ENCODE measurements around the gene CCSER1.
"Not testable (repeated sequence)": the region's sequence is repeated elsewhere in the genome, so short reads cannot be mapped to it uniquely, and the experiment has no call there.

CCSER1 gene

GRCh38 chr4:91369116-91369515, 1241.9 kb downstream of the CCSER1 start:
- ATAC-seq (replicated peaks) (no peak), DNase-seq (no peak)
- Mint-ChIP-seq H3K27ac (no peak overlapping the region), H3K4me1 (ENCODE audit: low read depth in 2 of 2) (no peaks in the 10 kb centered on the region), H3K4me3 (no peak overlapping the region), H3K9me3 (peaks cover 0 to 5% of the 10 kb centered on the region in 2 donors), H3K36me3 (ENCODE audit: insufficient read depth) (no peaks in the 10 kb centered on the region), H3K27me3 (no peaks in the 10 kb centered on the region)

- Mint-ChIP-seq H3K27me3 (no peaks in the 10 kb centered on the region), H3K27ac (no peak overlapping the region), H3K4me1 (ENCODE audit: low read depth in 2 of 2) (no peaks in the 10 kb centered on the region), H3K36me3 (ENCODE audit: insufficient read depth) (no peaks in the 10 kb centered on the region), H3K4me3 (no peak overlapping the region), H3K9me3 (peaks cover 0 to 5% of the 10 kb centered on the region in 2 donors)
- no peak for DNase-seq
- ATAC-seq (replicated peaks), result no peak
Measured at GRCh38 chr4:91373546-91373945, 1246.4 kb downstream of the CCSER1 start.

- ATAC-seq (replicated peaks); H3K4me1 Mint-ChIP-seq (ENCODE audit: low read depth in 2 of 2); H3K27me3 Mint-ChIP-seq; H3K36me3 Mint-ChIP-seq (ENCODE audit: insufficient read depth); DNase-seq; H3K27ac Mint-ChIP-seq; H3K4me3 Mint-ChIP-seq: not testable (repeated sequence)
- peaks cover 13 to 15% of the 10 kb centered on the region in 2 donors for H3K9me3 Mint-ChIP-seq
Measured at GRCh38 chr4:91405431-91405830, 1278.2 kb downstream of the CCSER1 start.

DNA sequence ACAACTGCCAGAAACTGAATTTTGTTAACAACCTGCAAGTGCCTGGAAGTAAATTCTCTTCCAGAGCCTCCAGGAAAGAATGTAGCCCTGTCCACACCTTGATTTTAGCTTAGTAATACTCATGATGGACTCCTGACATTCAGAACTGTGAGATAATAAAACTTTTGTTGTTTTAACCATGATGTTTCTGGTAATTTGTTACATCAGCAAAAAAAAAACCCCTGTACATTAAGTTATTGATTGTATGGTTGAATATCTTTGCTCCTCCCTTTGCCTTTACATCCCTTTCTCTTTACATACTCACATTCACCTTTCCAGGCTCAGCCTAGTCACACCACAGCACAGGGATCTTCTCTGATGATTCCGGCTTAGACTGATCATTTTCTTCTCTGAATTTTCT, 1294.8 kb downstream of the CCSER1 start:
- H3K9me3 Mint-ChIP-seq, result peaks cover 12 to 28% of the 10 kb centered on the region in 2 donors
- no peaks in the 10 kb centered on the region for H3K27me3 Mint-ChIP-seq
- no peak overlapping the region for H3K27ac Mint-ChIP-seq
- DNase-seq (no peak), ATAC-seq (replicated peaks) (no peak)
- no peaks in the 10 kb centered on the region for H3K36me3 Mint-ChIP-seq (ENCODE audit: insufficient read depth)
- H3K4me3 Mint-ChIP-seq, result no peak overlapping the region
- H3K4me1 Mint-ChIP-seq (ENCODE audit: low read depth in 2 of 2), result no peaks in the 10 kb centered on the region

- Mint-ChIP-seq H3K36me3 (ENCODE audit: insufficient read depth) (no peaks in the 10 kb centered on the region), H3K27me3 (no peaks in the 10 kb centered on the region), H3K9me3 (peaks cover 0 to 5% of the 10 kb centered on the region in 2 donors), H3K4me1 (ENCODE audit: low read depth in 2 of 2) (no peaks in the 10 kb centered on the region), H3K27ac (no peak overlapping the region), H3K4me3 (no peak overlapping the region)
- DNase-seq, result no peak
- ATAC-seq (replicated peaks), result no peak
Measured at GRCh38 chr4:91426725-91427124, 1299.5 kb downstream of the CCSER1 start.

DNA sequence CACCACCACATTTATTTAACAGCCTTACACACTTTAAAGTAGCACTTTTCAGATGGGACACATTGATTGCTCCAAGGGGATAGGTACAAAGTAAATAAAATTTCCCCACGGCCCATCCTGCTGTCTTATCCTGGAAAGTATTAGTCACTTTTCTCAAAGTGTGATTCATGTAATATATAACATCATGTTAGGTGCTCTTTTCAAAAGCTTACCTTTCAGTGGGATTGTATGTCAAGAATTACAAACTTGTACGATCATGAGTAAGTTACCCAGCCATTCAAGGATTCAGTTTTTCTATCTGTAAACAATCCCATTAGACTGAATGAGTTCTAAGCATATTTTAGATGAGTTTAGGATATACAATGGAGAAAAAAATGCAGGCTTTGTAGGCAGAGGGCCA, 1300.0 kb downstream of the CCSER1 start:
- ATAC-seq (replicated peaks), result no peak
- Mint-ChIP-seq H3K9me3 (peaks cover 0 to 5% of the 10 kb centered on the region in 2 donors), H3K27me3 (no peaks in the 10 kb centered on the region), H3K27ac (no peak overlapping the region), H3K4me1 (ENCODE audit: low read depth in 2 of 2) (no peaks in the 10 kb centered on the region), H3K4me3 (no peak overlapping the region), H3K36me3 (ENCODE audit: insufficient read depth) (no peaks in the 10 kb centered on the region)
- DNase-seq, result no peak

DNA sequence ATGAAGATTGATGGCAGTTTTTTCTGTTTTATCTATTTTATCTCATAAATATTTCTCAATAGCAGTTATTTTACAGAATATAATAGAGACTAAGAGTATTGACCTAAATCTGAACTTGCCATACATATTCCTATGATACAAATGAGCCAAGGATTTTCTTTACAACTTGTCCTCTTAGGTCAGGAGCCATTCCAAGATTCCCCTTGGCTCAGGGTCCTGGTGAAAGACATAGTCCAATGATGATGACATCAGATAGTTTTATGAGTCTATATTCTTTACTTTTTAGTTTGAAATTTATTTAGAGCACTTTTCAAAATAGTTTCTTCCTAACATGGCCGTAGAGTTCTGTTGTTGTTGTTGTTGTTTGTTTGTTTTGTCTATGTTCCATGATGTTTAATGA, 1307.4 kb downstream of the CCSER1 start:
- Mint-ChIP-seq H3K4me1 (ENCODE audit: low read depth in 2 of 2) (no peaks in the 10 kb centered on the region), H3K27me3 (no peaks in the 10 kb centered on the region), H3K9me3 (peaks cover 4 to 14% of the 10 kb centered on the region in 2 donors), H3K27ac (no peak overlapping the region), H3K4me3 (no peak overlapping the region), H3K36me3 (ENCODE audit: insufficient read depth) (no peaks in the 10 kb centered on the region)
- ATAC-seq (replicated peaks) (no peak), DNase-seq (no peak)

DNA sequence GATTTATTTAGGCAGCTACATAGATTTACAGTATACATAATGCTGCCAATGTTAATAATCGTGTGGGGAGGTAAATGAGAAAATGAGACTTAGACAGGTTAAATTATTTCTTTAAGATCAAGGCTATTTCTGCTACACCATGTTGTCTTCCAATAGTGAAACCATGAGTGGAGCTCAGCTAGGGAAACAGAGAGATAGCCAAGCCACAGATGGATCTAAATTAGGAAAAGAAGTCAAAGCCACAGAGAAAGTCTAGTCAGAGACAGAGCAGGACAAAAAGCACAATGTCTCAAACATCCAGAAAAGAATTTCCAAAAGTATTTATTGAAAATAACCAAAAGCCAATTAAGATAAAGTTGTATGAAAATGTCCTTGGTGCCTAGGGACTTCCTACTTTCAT, 1309.4 kb downstream of the CCSER1 start:
- Mint-ChIP-seq H3K4me1 (ENCODE audit: low read depth in 2 of 2) (no peaks in the 10 kb centered on the region), H3K9me3 (peaks cover 4 to 21% of the 10 kb centered on the region in 2 donors), H3K4me3 (no peak overlapping the region), H3K27me3 (no peaks in the 10 kb centered on the region), H3K36me3 (ENCODE audit: insufficient read depth) (no peaks in the 10 kb centered on the region), H3K27ac (no peak overlapping the region)
- ATAC-seq (replicated peaks) (no peak), DNase-seq (no peak)

- peaks cover 7 to 9% of the 10 kb centered on the region in 2 donors for H3K9me3 Mint-ChIP-seq
- H3K4me3 Mint-ChIP-seq, result no peak overlapping the region
- ATAC-seq (replicated peaks), result no peak
- no peaks in the 10 kb centered on the region for H3K36me3 Mint-ChIP-seq (ENCODE audit: insufficient read depth)
- H3K4me1 Mint-ChIP-seq (ENCODE audit: low read depth in 2 of 2), result no peaks in the 10 kb centered on the region
- H3K27ac Mint-ChIP-seq, result no peak overlapping the region
- H3K27me3 Mint-ChIP-seq, result no peaks in the 10 kb centered on the region
- DNase-seq, result no peak
Measured at GRCh38 chr4:91447168-91447567, 1320.0 kb downstream of the CCSER1 start.

DNA sequence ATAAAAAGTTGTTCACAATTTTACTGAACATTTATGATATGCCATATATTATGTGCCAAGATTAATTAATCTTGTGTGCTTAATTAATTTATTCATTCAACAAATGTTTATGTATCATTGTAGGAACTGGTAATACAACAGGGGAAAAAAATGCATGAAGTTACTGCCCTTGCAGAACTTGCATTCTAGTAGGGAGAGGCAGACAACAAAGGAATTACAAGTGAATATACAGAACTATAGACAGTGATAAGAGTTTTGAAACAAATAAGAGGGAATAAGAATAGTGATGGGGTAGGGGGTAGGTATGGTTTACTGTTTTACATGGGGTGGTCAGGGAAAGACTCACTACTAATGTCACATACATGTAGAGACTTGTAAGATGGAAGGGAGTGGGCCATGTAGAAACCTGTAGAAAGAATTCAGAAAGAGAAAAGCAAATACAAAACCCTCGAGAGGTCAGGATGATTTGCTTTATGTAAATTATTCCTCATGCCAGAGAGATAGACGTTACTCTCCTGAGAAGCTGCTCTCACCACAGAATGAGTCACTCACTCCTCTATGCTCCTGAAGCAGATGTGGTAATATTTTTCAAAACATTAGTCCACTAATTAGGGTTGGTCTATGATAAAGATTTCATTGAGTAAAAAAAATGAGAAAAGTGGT, 1321.6 kb downstream of the CCSER1 start:
- no peak for ATAC-seq (replicated peaks)
- Mint-ChIP-seq H3K36me3 (ENCODE audit: insufficient read depth) (no peaks in the 10 kb centered on the region), H3K9me3 (peaks cover 7 to 11% of the 10 kb centered on the region in 2 donors), H3K4me3 (no peak overlapping the region), H3K4me1 (ENCODE audit: low read depth in 2 of 2) (no peaks in the 10 kb centered on the region), H3K27me3 (no peaks in the 10 kb centered on the region), H3K27ac (no peak overlapping the region)
- no peak for DNase-seq

- ATAC-seq (replicated peaks), result no peak
Measured at GRCh38 chr4:91454111-91454510, 1326.9 kb downstream of the CCSER1 start.

DNA sequence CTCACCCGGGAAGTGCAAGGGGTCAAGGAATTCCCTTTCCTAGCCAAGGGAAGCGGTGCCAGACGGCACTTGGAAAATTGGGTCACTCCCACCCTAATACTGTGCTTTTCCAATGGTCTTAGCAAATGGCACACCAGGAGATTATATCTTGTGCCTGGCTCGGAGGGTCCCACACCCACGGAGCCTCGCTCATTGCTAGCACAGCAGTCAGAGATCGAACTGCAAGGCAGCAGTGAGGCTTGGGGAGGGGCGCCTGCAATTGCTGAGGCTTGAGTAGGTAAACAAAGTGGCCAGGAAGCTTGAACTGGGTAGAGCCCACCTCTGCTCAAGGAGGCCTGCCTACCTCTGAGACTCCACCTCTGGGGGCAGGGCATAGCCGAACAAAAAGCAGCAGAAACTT, 1335.4 kb downstream of the CCSER1 start:
- H3K9me3 Mint-ChIP-seq, result peaks cover 8 to 19% of the 10 kb centered on the region in 2 donors
- not testable (repeated sequence) for H3K27me3 Mint-ChIP-seq; ATAC-seq (replicated peaks); H3K27ac Mint-ChIP-seq; H3K4me3 Mint-ChIP-seq; DNase-seq; H3K4me1 Mint-ChIP-seq (ENCODE audit: low read depth in 2 of 2); H3K36me3 Mint-ChIP-seq (ENCODE audit: insufficient read depth)

More at GRCh38 chr4:91454111-91454510, 1326.9 kb downstream of the CCSER1 start:
- no peaks in the 10 kb centered on the region for H3K4me1 Mint-ChIP-seq (ENCODE audit: low read depth in 2 of 2)
- no peaks in the 10 kb centered on the region for H3K36me3 Mint-ChIP-seq (ENCODE audit: insufficient read depth)
- H3K4me3 Mint-ChIP-seq, result no peak overlapping the region
- peaks cover 13 to 15% of the 10 kb centered on the region in 2 donors for H3K9me3 Mint-ChIP-seq
- no peak overlapping the region for H3K27ac Mint-ChIP-seq
- DNase-seq, result no peak
- no peaks in the 10 kb centered on the region for H3K27me3 Mint-ChIP-seq

DNA sequence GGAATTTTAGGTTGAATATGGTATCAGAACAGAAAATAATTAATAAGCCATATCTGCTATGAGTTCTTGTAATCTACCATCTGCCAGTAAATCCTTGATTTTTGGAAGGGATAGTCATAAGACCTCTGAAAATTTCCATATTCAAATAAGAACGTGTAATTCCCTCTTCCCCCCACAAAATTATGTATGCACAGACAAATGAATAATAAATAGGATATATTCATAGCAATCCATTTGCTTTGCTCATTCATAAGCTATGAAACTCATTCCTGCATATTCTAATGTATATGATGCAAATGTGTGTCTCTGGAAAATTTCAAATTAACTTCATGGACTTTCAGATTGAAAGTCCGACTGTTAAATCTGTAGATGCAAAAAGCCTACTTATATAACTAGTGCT, 1343.5 kb downstream of the CCSER1 start:
- Mint-ChIP-seq H3K36me3 (ENCODE audit: insufficient read depth) (no peaks in the 10 kb centered on the region), H3K4me1 (ENCODE audit: low read depth in 2 of 2) (no peaks in the 10 kb centered on the region), H3K27me3 (no peaks in the 10 kb centered on the region), H3K9me3 (peaks cover 6% of the 10 kb centered on the region in 2 donors), H3K4me3 (no peak overlapping the region), H3K27ac (no peak overlapping the region)
- ATAC-seq (replicated peaks) (no peak), DNase-seq (no peak)

DNA sequence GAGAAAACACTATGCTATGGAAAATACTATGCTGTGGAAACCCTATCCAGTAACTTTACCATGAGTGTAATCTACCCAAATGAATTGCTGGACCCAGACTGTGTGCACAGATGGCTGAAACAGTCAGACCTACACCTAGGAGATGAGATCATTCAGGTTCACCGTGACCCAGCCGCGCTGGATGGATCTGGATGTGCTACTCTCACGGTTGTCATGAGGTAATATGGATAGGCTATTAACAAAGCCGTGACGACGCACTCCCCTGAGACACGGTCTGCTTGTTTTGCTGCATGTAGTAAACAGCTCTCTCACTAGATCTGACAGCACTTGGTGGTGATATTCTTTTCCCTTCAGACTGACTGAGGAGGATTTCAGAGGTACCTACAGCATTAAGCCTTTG, 1344.1 kb downstream of the CCSER1 start:
- DNase-seq (no peak), ATAC-seq (replicated peaks) (no peak)
- Mint-ChIP-seq H3K4me1 (ENCODE audit: low read depth in 2 of 2) (no peaks in the 10 kb centered on the region), H3K36me3 (ENCODE audit: insufficient read depth) (no peaks in the 10 kb centered on the region), H3K27me3 (no peaks in the 10 kb centered on the region), H3K9me3 (peaks cover 6% of the 10 kb centered on the region in 2 donors), H3K4me3 (no peak overlapping the region), H3K27ac (no peak overlapping the region)

Data from effector memory CD8-positive, alpha-beta T cell (primary cell).